ENCODE data around the gene IGLON5.

IGLON5 gene

DNA sequence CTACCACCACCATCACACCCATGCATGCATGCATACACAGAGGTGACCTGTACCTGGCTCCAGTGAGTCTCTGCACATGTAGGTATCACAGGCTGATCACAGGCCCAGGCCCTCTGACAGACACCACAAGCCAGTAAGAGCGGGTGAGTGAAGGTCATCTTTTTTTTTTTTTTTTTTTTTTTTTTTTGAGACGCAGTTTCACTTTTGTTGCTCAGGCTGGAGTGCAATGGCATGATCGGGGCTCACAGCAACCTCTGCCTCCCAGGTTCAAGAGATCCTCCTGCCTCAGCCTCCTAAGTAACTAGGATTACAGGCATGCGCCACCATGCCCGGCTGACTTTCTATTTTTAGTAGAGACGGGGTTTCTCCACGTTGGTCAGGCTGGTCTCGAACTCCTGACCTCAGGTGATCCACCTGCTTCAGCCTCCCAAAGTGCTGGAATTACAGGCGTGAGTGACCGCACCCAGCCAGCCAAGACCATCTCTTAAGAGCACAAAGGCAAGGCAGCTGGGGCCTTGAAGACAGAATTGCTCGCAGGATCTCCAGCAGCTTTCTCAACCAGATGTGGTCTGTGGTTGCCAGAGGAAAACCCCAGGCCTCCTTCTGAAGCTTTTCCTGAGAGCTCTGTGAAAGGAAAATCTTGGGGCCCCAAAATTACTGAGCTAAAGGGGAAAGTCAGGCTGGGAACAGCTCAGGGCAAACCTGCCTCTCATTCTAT lies 64.2 kb downstream of the IGLON5 start:
- H3K4me3 ChIP-seq (ENCODE audit: low read depth, low read length): no peak overlapping the region
- TF ChIP-seq, protein P1, sequence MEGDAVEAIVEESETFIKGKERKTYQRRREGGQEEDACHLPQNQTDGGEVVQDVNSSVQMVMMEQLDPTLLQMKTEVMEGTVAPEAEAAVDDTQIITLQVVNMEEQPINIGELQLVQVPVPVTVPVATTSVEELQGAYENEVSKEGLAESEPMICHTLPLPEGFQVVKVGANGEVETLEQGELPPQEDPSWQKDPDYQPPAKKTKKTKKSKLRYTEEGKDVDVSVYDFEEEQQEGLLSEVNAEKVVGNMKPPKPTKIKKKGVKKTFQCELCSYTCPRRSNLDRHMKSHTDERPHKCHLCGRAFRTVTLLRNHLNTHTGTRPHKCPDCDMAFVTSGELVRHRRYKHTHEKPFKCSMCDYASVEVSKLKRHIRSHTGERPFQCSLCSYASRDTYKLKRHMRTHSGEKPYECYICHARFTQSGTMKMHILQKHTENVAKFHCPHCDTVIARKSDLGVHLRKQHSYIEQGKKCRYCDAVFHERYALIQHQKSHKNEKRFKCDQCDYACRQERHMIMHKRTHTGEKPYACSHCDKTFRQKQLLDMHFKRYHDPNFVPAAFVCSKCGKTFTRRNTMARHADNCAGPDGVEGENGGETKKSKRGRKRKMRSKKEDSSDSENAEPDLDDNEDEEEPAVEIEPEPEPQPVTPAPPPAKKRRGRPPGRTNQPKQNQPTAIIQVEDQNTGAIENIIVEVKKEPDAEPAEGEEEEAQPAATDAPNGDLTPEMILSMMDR (IDR thresholded peaks at IDR 0.05; ENCODE audit: control insufficient read depth, extremely low read depth, insufficient read depth): no peak
- no peak for DNase-seq (ENCODE audit: low read depth)

DNA sequence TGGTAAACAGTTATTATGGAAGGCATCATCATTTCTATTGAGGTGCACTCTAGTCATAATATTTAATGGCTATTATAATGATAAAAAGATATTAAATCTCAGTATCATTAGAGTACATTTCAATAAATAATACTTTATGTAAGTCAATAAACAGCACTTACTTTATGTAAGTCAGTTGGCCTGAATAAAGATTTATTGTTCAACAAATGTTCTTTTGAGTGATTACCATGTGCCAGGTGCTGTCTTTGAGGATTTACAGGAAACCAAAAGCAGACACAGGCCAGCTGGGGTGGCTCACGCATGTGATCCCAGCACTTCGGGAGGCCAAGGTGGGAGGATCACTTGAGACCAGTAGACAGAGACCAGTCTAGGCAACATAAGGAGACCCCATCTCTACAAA lies 66.0 kb downstream of the IGLON5 start:
- TF ChIP-seq, protein P1 (IDR thresholded peaks at IDR 0.05; ENCODE audit: control insufficient read depth, extremely low read depth, insufficient read depth): no peak
- no peak for DNase-seq (ENCODE audit: low read depth)
- no peak overlapping the region for H3K4me3 ChIP-seq (ENCODE audit: low read depth, low read length)

DNA sequence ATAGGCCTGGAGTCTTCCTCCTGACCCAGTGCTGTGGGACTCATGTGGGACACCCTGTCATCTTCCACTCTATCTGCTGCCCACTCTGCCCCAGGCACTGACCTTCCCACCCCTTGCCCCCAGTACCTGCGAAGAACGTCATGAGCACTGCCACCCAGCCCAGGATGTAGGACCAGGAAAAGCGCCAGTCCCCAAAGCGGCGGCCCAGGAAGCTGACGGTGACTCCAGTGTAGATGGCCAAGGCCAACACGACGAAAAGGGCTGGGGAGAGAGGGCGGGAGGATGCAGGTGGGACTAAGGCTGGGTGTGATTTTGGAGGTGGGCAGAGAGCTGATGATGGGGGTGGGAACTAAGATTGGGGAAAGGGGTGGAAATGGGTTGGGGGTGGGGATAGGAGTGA lies 68.9 kb downstream of the IGLON5 start:
- H3K4me3 ChIP-seq (ENCODE audit: low read depth, low read length): no peak overlapping the region
- no peak for DNase-seq (ENCODE audit: low read depth)
- TF ChIP-seq, protein P1 (IDR thresholded peaks at IDR 0.05; ENCODE audit: control insufficient read depth, extremely low read depth, insufficient read depth): no peak
